ENCODE results near the gene WDHD1.

GRCh38 chr14:54899573-54899972, 127.3 kb downstream of the WDHD1 start:
- TF ChIP-seq CTCF (conservative IDR thresholded peaks at IDR 0.05) (no peak), ZFX (IDR thresholded peaks at IDR 0.05) (no peak)

Measured in C4-2B (cell line).